A673 (cell line): ENCODE results near the gene RNF145. TPM values are rescaled to one million over a fixed set of nuclear protein-coding genes. Genes with fewer than 3 reads are reported as not detected.
"Not testable (repeated sequence)": the region's sequence is repeated elsewhere in the genome, so short reads cannot be mapped to it uniquely, and the experiment has no call there.

ENCODE experiments used
- BruUV-seq: library from RNA; stranded (reverse); fragments of 400-500 nt; replicated peaks from 2 replicates; lab custom pipeline; 2021; lab: Mats Ljungman, UMichigan
- CTCF ChIA-PET: fragments of 300-600 bp; sonication (Branson Sonifier 250); formaldehyde crosslinking; loops from one replicate; lab custom pipeline; 2022; ENCODE audit warnings: antibody characterized with exemption; lab: Charles Lee
- POLR2A ChIA-PET: fragments of 300-600 bp; sonication (Branson Sonifier 250); formaldehyde crosslinking; loops from one replicate; lab custom pipeline; 2022; ENCODE audit warnings: antibody characterized with exemption; ENCODE audit not compliant: low non-redundant PET; lab: Charles Lee
- DNase-seq: peaks from one replicate; pipeline ENCODE4 v3.0.0-alpha.2; 2015; ENCODE audit warnings: low spot score
- H3K27ac ChIP-seq: fragments of 200-600 bp; sonication (generic); 2 replicates; pipeline ENCODE4 v1.5.1; 2016; ENCODE audit warnings: mixed run types, low read depth, mild to moderate bottlenecking, mixed read lengths, antibody characterized with exemption, low read length; ENCODE audit not compliant: poor library complexity, severe bottlenecking
- H3K27me3 ChIP-seq: fragments of 200-600 bp; sonication (generic); replicated peaks from 2 replicates; pipeline ENCODE4 v1.6.1; 2017; ENCODE audit warnings: mixed run types, low read depth, mild to moderate bottlenecking, mixed read lengths, antibody characterized with exemption, low read length; ENCODE audit not compliant: insufficient read depth, poor library complexity
- H3K36me3 ChIP-seq: fragments of 200-600 bp; sonication (generic); 2 replicates; pipeline ENCODE4 v1.6.1; 2016; ENCODE audit warnings: mixed run types, mild to moderate bottlenecking, mixed read lengths, antibody characterized with exemption, low read length; ENCODE audit not compliant: insufficient read depth, poor library complexity, severe bottlenecking
- H3K4me1 ChIP-seq: fragments of 200-600 bp; sonication (generic); 2 replicates; pipeline ENCODE4 v1.6.1; 2017; ENCODE audit warnings: mixed run types, mild to moderate bottlenecking, mixed read lengths, antibody characterized with exemption, low read length; ENCODE audit not compliant: insufficient read depth, poor library complexity, severe bottlenecking
- H3K4me3 ChIP-seq: fragments of 200-600 bp; sonication (generic); 2 replicates; pipeline ENCODE4 v1.5.1; 2016; ENCODE audit warnings: low read depth, mixed run types, mild to moderate bottlenecking, mixed read lengths, low read length; ENCODE audit not compliant: poor library complexity, severe bottlenecking
- H3K9me3 ChIP-seq: fragments of 200-600 bp; sonication (generic); 2 replicates; pipeline ENCODE4 v1.6.1; 2016; ENCODE audit warnings: mixed run types, low read depth, mild to moderate bottlenecking, mixed read lengths, antibody characterized with exemption, low read length; ENCODE audit not compliant: poor library complexity, severe bottlenecking
- EZH2 ChIP-seq: fragments of 200-600 bp; sonication (generic); IDR thresholded peaks from 2 replicates; pipeline ENCODE4 v1.6.1; 2017; ENCODE audit warnings: borderline replicate concordance, low read depth, mild to moderate bottlenecking, mixed read lengths, antibody characterized with exemption, low read length; ENCODE audit not compliant: poor library complexity, severe bottlenecking
- intact Hi-C: fragments of 100-400 bp; cut with micrococcal nuclease; formaldehyde crosslinking; loops from one replicate; pipeline ENCODE4 v1.10.0; 2022; ENCODE audit not compliant: unreplicated experiment
- total RNA-seq: library from RNA; stranded (reverse); gene quantifications from 2 replicates; pipeline ENCODE4 v1.2.3, GENCODE V29; 2021
- TF ChIP-seq, protein P1 (sequence below): fragments of 300-800, 200-600 bp; sonication (generic); conservative IDR thresholded peaks from 2 replicates; pipeline ENCODE4 v1.5.1; 2017; ENCODE audit warnings: low read depth, mild to moderate bottlenecking, antibody characterized with exemption, low read length, moderate library complexity, mixed read lengths

Gene RNF145
- total RNA-seq, 1 experiment from 2014 or later = 132 TPM

DNA sequence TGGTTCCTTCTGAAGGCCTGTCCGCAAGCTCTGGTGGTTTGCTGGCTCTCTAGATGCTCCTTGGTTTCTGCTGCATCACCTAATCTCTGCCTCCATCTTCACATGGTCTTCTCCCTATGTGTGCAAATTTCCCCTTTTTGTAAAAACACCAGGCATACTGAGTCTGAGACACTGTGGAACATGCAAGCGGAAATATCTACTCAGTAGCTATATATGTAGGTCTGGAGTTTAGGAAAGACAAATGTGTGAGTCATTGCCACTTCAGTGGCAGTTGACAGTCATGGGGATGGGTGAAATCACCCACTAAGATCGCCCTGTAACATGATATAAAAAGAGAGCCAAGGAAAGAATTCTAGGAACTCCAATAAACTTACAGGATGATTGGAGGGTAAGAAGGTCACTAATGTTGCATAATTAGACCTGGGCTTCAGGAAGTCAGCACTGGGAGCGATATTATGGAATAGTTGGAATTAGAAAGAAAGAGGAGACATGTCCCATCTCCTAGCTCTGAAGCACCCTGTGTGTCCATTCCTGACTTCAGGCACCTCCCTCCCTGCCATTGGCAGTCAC, 31.0 kb upstream of the RNF145 start:
- peak; percentile 9 for DNase-seq
- no TSS peak for BruUV-seq
- Histone ChIP-seq H3K36me3 (no peaks in the 10 kb centered on the region), H3K27me3 (no peaks in the 10 kb centered on the region), H3K4me1 (no peaks in the 10 kb centered on the region), H3K9me3 (no peaks in the 10 kb centered on the region), H3K4me3 (no peak overlapping the region), H3K27ac (no peak overlapping the region)
- ChIA-PET POLR2A (no interaction called here), CTCF (no interaction called here)
- intact Hi-C loops = no loop called here
- TF ChIP-seq EZH2 = no peak
- TF ChIP-seq, protein P1, sequence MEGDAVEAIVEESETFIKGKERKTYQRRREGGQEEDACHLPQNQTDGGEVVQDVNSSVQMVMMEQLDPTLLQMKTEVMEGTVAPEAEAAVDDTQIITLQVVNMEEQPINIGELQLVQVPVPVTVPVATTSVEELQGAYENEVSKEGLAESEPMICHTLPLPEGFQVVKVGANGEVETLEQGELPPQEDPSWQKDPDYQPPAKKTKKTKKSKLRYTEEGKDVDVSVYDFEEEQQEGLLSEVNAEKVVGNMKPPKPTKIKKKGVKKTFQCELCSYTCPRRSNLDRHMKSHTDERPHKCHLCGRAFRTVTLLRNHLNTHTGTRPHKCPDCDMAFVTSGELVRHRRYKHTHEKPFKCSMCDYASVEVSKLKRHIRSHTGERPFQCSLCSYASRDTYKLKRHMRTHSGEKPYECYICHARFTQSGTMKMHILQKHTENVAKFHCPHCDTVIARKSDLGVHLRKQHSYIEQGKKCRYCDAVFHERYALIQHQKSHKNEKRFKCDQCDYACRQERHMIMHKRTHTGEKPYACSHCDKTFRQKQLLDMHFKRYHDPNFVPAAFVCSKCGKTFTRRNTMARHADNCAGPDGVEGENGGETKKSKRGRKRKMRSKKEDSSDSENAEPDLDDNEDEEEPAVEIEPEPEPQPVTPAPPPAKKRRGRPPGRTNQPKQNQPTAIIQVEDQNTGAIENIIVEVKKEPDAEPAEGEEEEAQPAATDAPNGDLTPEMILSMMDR = no peak

DNA sequence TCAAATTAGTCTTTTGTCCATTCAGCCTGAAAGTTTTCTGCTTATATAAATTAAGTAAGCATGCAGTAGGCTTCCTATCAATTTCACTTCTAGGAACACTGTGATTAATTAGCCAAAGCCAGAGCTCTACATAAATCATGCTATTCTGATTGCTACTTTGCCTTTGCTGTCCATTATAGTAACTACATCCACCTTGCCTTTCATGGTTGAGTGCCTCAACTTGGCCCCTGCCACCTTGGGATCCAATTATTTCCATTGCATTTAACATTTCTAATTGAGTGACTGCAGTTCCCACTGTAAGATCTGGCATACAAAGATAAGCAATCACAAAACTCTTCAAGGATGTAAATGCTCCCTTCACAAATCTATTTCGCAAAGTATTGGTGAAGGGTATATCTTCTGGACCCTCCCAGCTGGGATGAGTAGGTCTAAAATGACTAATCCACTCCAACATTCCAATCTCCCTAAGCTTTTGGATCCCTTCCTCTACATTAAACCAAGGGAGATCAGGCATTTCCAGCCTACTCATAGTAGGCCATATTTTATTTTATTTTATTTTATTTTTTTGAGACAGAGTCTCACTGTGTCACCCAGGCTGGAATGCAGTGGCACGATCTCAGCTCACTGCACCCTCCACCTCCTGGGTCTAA, 26.6 kb upstream of the RNF145 start:
- H3K27ac ChIP-seq, POLR2A ChIA-PET, H3K4me1 ChIP-seq, H3K4me3 ChIP-seq, H3K36me3 ChIP-seq, H3K9me3 ChIP-seq, DNase-seq, intact Hi-C loops, BruUV-seq, CTCF ChIA-PET, H3K27me3 ChIP-seq: not testable (repeated sequence)

DNA sequence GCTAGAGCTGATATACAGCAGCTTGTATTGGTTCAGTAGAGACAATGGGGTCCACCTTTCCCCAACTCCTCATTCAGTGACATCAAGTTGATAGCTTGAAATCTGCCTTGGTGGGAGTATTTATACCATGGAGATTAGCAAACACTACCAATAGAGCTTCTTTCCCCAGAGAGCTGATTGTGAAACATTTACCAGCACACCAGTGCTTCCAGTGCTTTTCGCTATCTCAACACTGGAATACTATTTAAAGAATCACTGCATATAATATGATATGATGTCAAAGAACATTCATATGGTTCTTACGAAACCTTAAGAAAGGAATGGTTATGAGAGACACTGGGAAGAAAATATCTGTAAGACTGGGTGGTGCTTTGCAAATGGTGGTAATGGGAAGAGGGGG, 21.8 kb upstream of the RNF145 start:
- DNase-seq = no peak
- no peak overlapping the region for H3K27ac ChIP-seq
- ChIA-PET CTCF (no interaction called here), POLR2A (no interaction called here)
- no peak overlapping the region for H3K4me3 ChIP-seq
- H3K4me1 ChIP-seq = no peaks in the 10 kb centered on the region
- no peaks in the 10 kb centered on the region for H3K27me3 ChIP-seq
- no peaks in the 10 kb centered on the region for H3K9me3 ChIP-seq
- H3K36me3 ChIP-seq = no peaks in the 10 kb centered on the region
- no peak for TF ChIP-seq EZH2
- TF ChIP-seq, protein P1 = no peak
- BruUV-seq = no TSS peak
- intact Hi-C loops = no loop called here

DNA sequence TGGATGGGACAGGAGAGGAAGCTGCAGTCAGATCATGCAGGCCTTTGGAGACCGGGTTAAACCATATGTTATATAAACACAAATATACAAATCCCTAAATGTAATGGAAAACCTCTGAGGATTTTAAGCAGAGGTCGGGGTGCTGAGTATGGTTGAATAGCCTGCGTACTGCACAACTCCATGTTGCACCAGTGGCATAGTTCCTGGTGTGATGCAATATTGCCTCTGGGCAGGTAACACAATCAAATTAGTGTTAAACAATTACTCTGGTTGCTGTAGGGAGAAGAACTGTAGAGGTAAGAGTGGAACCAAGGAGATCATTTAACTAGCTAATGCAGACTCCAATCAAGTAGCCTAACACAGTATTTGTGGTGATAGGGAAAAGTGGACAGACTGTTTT, 21.3 kb upstream of the RNF145 start:
- ChIA-PET POLR2A (no interaction called here), CTCF (no interaction called here)
- no peaks in the 10 kb centered on the region for H3K9me3 ChIP-seq
- H3K27me3 ChIP-seq = no peaks in the 10 kb centered on the region
- DNase-seq = no peak
- H3K27ac ChIP-seq = no peak overlapping the region
- no peak overlapping the region for H3K4me3 ChIP-seq
- BruUV-seq = no TSS peak
- H3K4me1 ChIP-seq = no peaks in the 10 kb centered on the region
- intact Hi-C loops = no loop called here
- TF ChIP-seq, protein P1 = no peak
- no peak for TF ChIP-seq EZH2
- H3K36me3 ChIP-seq = no peaks in the 10 kb centered on the region

- H3K27ac ChIP-seq, H3K4me3 ChIP-seq, BruUV-seq, H3K9me3 ChIP-seq, H3K36me3 ChIP-seq, DNase-seq, CTCF ChIA-PET, H3K27me3 ChIP-seq, intact Hi-C loops, POLR2A ChIA-PET, H3K4me1 ChIP-seq: not testable (repeated sequence)
Measured at GRCh38 chr5:159228097-159228496, 18.7 kb upstream of the RNF145 start.
